GM19239 (cell line): ENCODE results near the gene SDHD.
A peak's percentile ranks its signal among the peaks of the same experiment; 100 is the strongest.
"Not testable (repeated sequence)": the region's sequence is repeated elsewhere in the genome, so short reads cannot be mapped to it uniquely, and the experiment has no call there.

ENCODE experiments used
- DNase-seq: peaks from one replicate; pipeline ENCODE4 v3.0.0; 2011; ENCODE audit warnings: low spot score; ENCODE audit not compliant: insufficient read length
- FAIRE-seq: peaks from 2 replicates; lab custom pipeline; 2011; peaks lifted over from hg19 to GRCh38; lab: Jason Lieb, UNC

SDHD gene

GRCh38 chr11:112086422-112087191 lies at the start of gene SDHD, which contains the start of gene TIMM8B:
Gene SDHD (plus strand): TSS chr11:112086873. CDS start chr11:112086908, 35 bp downstream.
Gene TIMM8B (minus strand): TSS chr11:112086756. CDS start chr11:112086723, 33 bp downstream.
- peak; percentile 81 for DNase-seq
- peak; percentile 89 for FAIRE-seq

- DNase-seq (no peak), FAIRE-seq (no peak)
Observed at GRCh38 chr11:112037527-112037926, 49.1 kb upstream of the SDHD start.

GRCh38 chr11:112042161-112042960 lies 44.3 kb upstream of the SDHD start:
- FAIRE-seq, result peak; percentile 49
- DNase-seq, result no peak

GRCh38 chr11:112042961-112043304 lies 43.7 kb upstream of the SDHD start:
- DNase-seq, result no peak
- no peak for FAIRE-seq

- DNase-seq (no peak), FAIRE-seq (no peak)
Observed at GRCh38 chr11:112044961-112045360, 41.7 kb upstream of the SDHD start.

GRCh38 chr11:112046647-112047046 lies 40.0 kb upstream of the SDHD start:
- not testable (repeated sequence) for FAIRE-seq, DNase-seq

GRCh38 chr11:112048256-112048655 lies 38.4 kb upstream of the SDHD start:
- not testable (repeated sequence) for FAIRE-seq, DNase-seq

GRCh38 chr11:112049777-112050176 lies 36.9 kb upstream of the SDHD start:
- FAIRE-seq, result peak; percentile 60
- no peak for DNase-seq

- FAIRE-seq, result peak; percentile 82
- DNase-seq, result no peak
Observed at GRCh38 chr11:112050721-112051120, 36.0 kb upstream of the SDHD start.

GRCh38 chr11:112051768-112052167 lies 34.9 kb upstream of the SDHD start:
- DNase-seq, result no peak
- FAIRE-seq, result peak; percentile 84

- FAIRE-seq, result peak; percentile 40
Observed at GRCh38 chr11:112057170-112057569, 29.5 kb upstream of the SDHD start.

GRCh38 chr11:112058103-112058502 lies 28.6 kb upstream of the SDHD start:
- FAIRE-seq (no peak), DNase-seq (no peak)

More at GRCh38 chr11:112057170-112057569, 29.5 kb upstream of the SDHD start:
- no peak for DNase-seq

GRCh38 chr11:112062923-112063322 lies 23.8 kb upstream of the SDHD start:
- FAIRE-seq, result no peak
- DNase-seq, result no peak

GRCh38 chr11:112073941-112074811 lies 12.5 kb upstream of the SDHD start, which contains the start of the genes NKAPD1 and PIH1D2:
Gene NKAPD1 (plus strand): TSS chr11:112074299. CDS start chr11:112075575, 1,276 bp downstream.
Gene PIH1D2 (minus strand): TSS chr11:112074017. CDS start chr11:112073174, 843 bp downstream.
- peak; percentile 52 for DNase-seq
- peak; percentile 98 for FAIRE-seq

- FAIRE-seq, result no peak
Observed at GRCh38 chr11:112082729-112083128, 3.9 kb upstream of the SDHD start.

GRCh38 chr11:112085822-112086421 lies 751 bp upstream of the SDHD start:
- FAIRE-seq, result no peak
- peak; percentile 10 for DNase-seq

More at GRCh38 chr11:112082729-112083128, 3.9 kb upstream of the SDHD start:
- no peak for DNase-seq

- DNase-seq (no peak), FAIRE-seq (no peak)
Observed at GRCh38 chr11:112087212-112087611, 539 bp downstream of the SDHD start.

- not testable (repeated sequence) for FAIRE-seq, DNase-seq
Observed at GRCh38 chr11:112095302-112095701, 8.6 kb downstream of the SDHD start.

- no peak for FAIRE-seq
- no peak for DNase-seq
Observed at GRCh38 chr11:112096194-112096593, 9.5 kb downstream of the SDHD start.
